ENCODE measurements around the gene MYO1C. TPM values are rescaled to one million over a fixed set of nuclear protein-coding genes. Genes with fewer than 3 reads are reported as not detected.
A peak's percentile ranks its signal among the peaks of the same experiment; 100 is the strongest.
"Not testable (repeated sequence)": the region's sequence is repeated elsewhere in the genome, so short reads cannot be mapped to it uniquely, and the experiment has no call there.

MYO1C gene
- total and polyA plus RNA-seq, 4 donors = 20.8 to 42.0 (median 30.8) TPM

GRCh38 chr17:1454541-1454940 is 37.9 kb downstream of the MYO1C start:
- H3K9me3 ChIP-seq (ENCODE audit: control insufficient read depth, insufficient read depth, low read length) = no peaks in the 10 kb centered on the region
- H3K27me3 ChIP-seq (ENCODE audit: control insufficient read depth, insufficient read depth, low read length) = no peaks in the 10 kb centered on the region
- WGBS (ENCODE audit: insufficient coverage) = 62% methylated on average over 7 of the region's 9 CpGs
- peak overlapping the region; percentile 73 for H3K4me3 ChIP-seq (ENCODE audit: low read depth, low read length)
- peaks cover 11% of the 10 kb centered on the region for H3K36me3 ChIP-seq (ENCODE audit: control insufficient read depth, insufficient read depth, low read length)
- H3K27ac ChIP-seq (ENCODE audit: low read depth, low read length) = peak overlapping the region; percentile 87
- H3K4me1 ChIP-seq (ENCODE audit: control insufficient read depth, insufficient read depth, low read length) = peaks cover 26% of the 10 kb centered on the region
- no peak for DNase-seq (ENCODE audit: low read depth in 4 of 6, low spot score in 6 of 6)

- H3K4me1 ChIP-seq (ENCODE audit: control insufficient read depth, insufficient read depth, low read length) = peaks cover 26% of the 10 kb centered on the region
- not testable (repeated sequence) for DNase-seq (ENCODE audit: low read depth in 4 of 6, low spot score in 6 of 6); H3K4me3 ChIP-seq (ENCODE audit: low read depth, low read length); H3K27ac ChIP-seq (ENCODE audit: low read depth, low read length); H3K27me3 ChIP-seq (ENCODE audit: control insufficient read depth, insufficient read depth, low read length); H3K9me3 ChIP-seq (ENCODE audit: control insufficient read depth, insufficient read depth, low read length)
- WGBS (ENCODE audit: insufficient coverage) = 94% methylated on average over 8 of the region's 11 CpGs
- H3K36me3 ChIP-seq (ENCODE audit: control insufficient read depth, insufficient read depth, low read length) = peaks cover 11% of the 10 kb centered on the region
Observed at GRCh38 chr17:1453694-1454093, 38.8 kb downstream of the MYO1C start.

- Histone ChIP-seq H3K27ac (ENCODE audit: low read depth, low read length) (no peak overlapping the region), H3K4me3 (ENCODE audit: low read depth, low read length) (no peak overlapping the region)
Observed at GRCh38 chr17:1452836-1453235, 39.6 kb downstream of the MYO1C start.

GRCh38 chr17:1450261-1450660 is 42.2 kb downstream of the MYO1C start:
- not testable (repeated sequence) for H3K27ac ChIP-seq (ENCODE audit: low read depth, low read length); DNase-seq (ENCODE audit: low read depth in 4 of 6, low spot score in 6 of 6); H3K27me3 ChIP-seq (ENCODE audit: control insufficient read depth, insufficient read depth, low read length); H3K4me3 ChIP-seq (ENCODE audit: low read depth, low read length); H3K9me3 ChIP-seq (ENCODE audit: control insufficient read depth, insufficient read depth, low read length)
- peaks cover 11% of the 10 kb centered on the region for H3K36me3 ChIP-seq (ENCODE audit: control insufficient read depth, insufficient read depth, low read length)
- WGBS (ENCODE audit: insufficient coverage) = 100% methylated on average over 4 of the region's 21 CpGs
- H3K4me1 ChIP-seq (ENCODE audit: control insufficient read depth, insufficient read depth, low read length) = peaks cover 19% of the 10 kb centered on the region

More at GRCh38 chr17:1452836-1453235, 39.6 kb downstream of the MYO1C start:
- Histone ChIP-seq H3K36me3 (ENCODE audit: control insufficient read depth, insufficient read depth, low read length) (peaks cover 11% of the 10 kb centered on the region), H3K4me1 (ENCODE audit: control insufficient read depth, insufficient read depth, low read length) (peaks cover 26% of the 10 kb centered on the region), H3K9me3 (ENCODE audit: control insufficient read depth, insufficient read depth, low read length) (no peaks in the 10 kb centered on the region), H3K27me3 (ENCODE audit: control insufficient read depth, insufficient read depth, low read length) (no peaks in the 10 kb centered on the region)
- no CpG with 5 or more reads among the region's 5 CpGs for WGBS (ENCODE audit: insufficient coverage)
- no peak for DNase-seq (ENCODE audit: low read depth in 4 of 6, low spot score in 6 of 6)

GRCh38 chr17:1449412-1449967 is 43.0 kb downstream of the MYO1C start:
- Histone ChIP-seq H3K9me3 (ENCODE audit: control insufficient read depth, insufficient read depth, low read length) (no peaks in the 10 kb centered on the region), H3K4me1 (ENCODE audit: control insufficient read depth, insufficient read depth, low read length) (peaks cover 11% of the 10 kb centered on the region)
- 100% methylated on average over 1 of the region's 5 CpGs for WGBS (ENCODE audit: insufficient coverage)

GRCh38 chr17:1447052-1447451 is 45.4 kb downstream of the MYO1C start:
- Histone ChIP-seq H3K4me3 (ENCODE audit: low read depth, low read length) (no peak overlapping the region), H3K9me3 (ENCODE audit: control insufficient read depth, insufficient read depth, low read length) (no peaks in the 10 kb centered on the region), H3K36me3 (ENCODE audit: control insufficient read depth, insufficient read depth, low read length) (peaks cover 7% of the 10 kb centered on the region), H3K4me1 (ENCODE audit: control insufficient read depth, insufficient read depth, low read length) (no peaks in the 10 kb centered on the region), H3K27me3 (ENCODE audit: control insufficient read depth, insufficient read depth, low read length) (no peaks in the 10 kb centered on the region), H3K27ac (ENCODE audit: low read depth, low read length) (no peak overlapping the region)
- no peak for DNase-seq (ENCODE audit: low read depth in 4 of 6, low spot score in 6 of 6)
- 90% methylated on average over 5 of the region's 7 CpGs for WGBS (ENCODE audit: insufficient coverage)

More at GRCh38 chr17:1449412-1449967, 43.0 kb downstream of the MYO1C start:
- no peak for DNase-seq (ENCODE audit: low read depth in 4 of 6, low spot score in 6 of 6)
- no peaks in the 10 kb centered on the region for H3K27me3 ChIP-seq (ENCODE audit: control insufficient read depth, insufficient read depth, low read length)
- H3K4me3 ChIP-seq (ENCODE audit: low read depth, low read length) = no peak overlapping the region
- peaks cover 11% of the 10 kb centered on the region for H3K36me3 ChIP-seq (ENCODE audit: control insufficient read depth, insufficient read depth, low read length)
- no peak overlapping the region for H3K27ac ChIP-seq (ENCODE audit: low read depth, low read length)

GRCh38 chr17:1446201-1446600 is 46.3 kb downstream of the MYO1C start:
- no peak for DNase-seq (ENCODE audit: low read depth in 4 of 6, low spot score in 6 of 6)
- no peak overlapping the region for H3K27ac ChIP-seq (ENCODE audit: low read depth, low read length)
- no peaks in the 10 kb centered on the region for H3K9me3 ChIP-seq (ENCODE audit: control insufficient read depth, insufficient read depth, low read length)
- H3K4me1 ChIP-seq (ENCODE audit: control insufficient read depth, insufficient read depth, low read length) = no peaks in the 10 kb centered on the region
- no peak overlapping the region for H3K4me3 ChIP-seq (ENCODE audit: low read depth, low read length)
- 94% methylated on average over 10 of the region's 12 CpGs for WGBS (ENCODE audit: insufficient coverage)
- no peaks in the 10 kb centered on the region for H3K27me3 ChIP-seq (ENCODE audit: control insufficient read depth, insufficient read depth, low read length)
- H3K36me3 ChIP-seq (ENCODE audit: control insufficient read depth, insufficient read depth, low read length) = peaks cover 2% of the 10 kb centered on the region

GRCh38 chr17:1445695-1446094 is 46.8 kb downstream of the MYO1C start:
- 90% methylated on average over 4 of the region's 4 CpGs for WGBS (ENCODE audit: insufficient coverage)

GRCh38 chr17:1442721-1443120 is 49.8 kb downstream of the MYO1C start:
- not testable (repeated sequence) for H3K27me3 ChIP-seq (ENCODE audit: control insufficient read depth, insufficient read depth, low read length); DNase-seq (ENCODE audit: low read depth in 4 of 6, low spot score in 6 of 6); H3K4me3 ChIP-seq (ENCODE audit: low read depth, low read length); H3K9me3 ChIP-seq (ENCODE audit: control insufficient read depth, insufficient read depth, low read length); H3K27ac ChIP-seq (ENCODE audit: low read depth, low read length); H3K4me1 ChIP-seq (ENCODE audit: control insufficient read depth, insufficient read depth, low read length); H3K36me3 ChIP-seq (ENCODE audit: control insufficient read depth, insufficient read depth, low read length)
- 94% methylated on average over 4 of the region's 6 CpGs for WGBS (ENCODE audit: insufficient coverage)

More at GRCh38 chr17:1445695-1446094, 46.8 kb downstream of the MYO1C start:
- H3K9me3 ChIP-seq (ENCODE audit: control insufficient read depth, insufficient read depth, low read length); DNase-seq (ENCODE audit: low read depth in 4 of 6, low spot score in 6 of 6); H3K36me3 ChIP-seq (ENCODE audit: control insufficient read depth, insufficient read depth, low read length); H3K27ac ChIP-seq (ENCODE audit: low read depth, low read length); H3K27me3 ChIP-seq (ENCODE audit: control insufficient read depth, insufficient read depth, low read length); H3K4me1 ChIP-seq (ENCODE audit: control insufficient read depth, insufficient read depth, low read length); H3K4me3 ChIP-seq (ENCODE audit: low read depth, low read length): not testable (repeated sequence)

GRCh38 chr17:1442187-1442586 is 50.3 kb downstream of the MYO1C start:
- Histone ChIP-seq H3K4me3 (ENCODE audit: low read depth, low read length) (no peak overlapping the region), H3K9me3 (ENCODE audit: control insufficient read depth, insufficient read depth, low read length) (no peaks in the 10 kb centered on the region), H3K4me1 (ENCODE audit: control insufficient read depth, insufficient read depth, low read length) (no peaks in the 10 kb centered on the region), H3K36me3 (ENCODE audit: control insufficient read depth, insufficient read depth, low read length) (peaks cover 7% of the 10 kb centered on the region), H3K27ac (ENCODE audit: low read depth, low read length) (no peak overlapping the region), H3K27me3 (ENCODE audit: control insufficient read depth, insufficient read depth, low read length) (no peaks in the 10 kb centered on the region)
- no peak for DNase-seq (ENCODE audit: low read depth in 4 of 6, low spot score in 6 of 6)
- WGBS (ENCODE audit: insufficient coverage) = 100% methylated on average over 1 of the region's 4 CpGs

Measured in spinal cord (tissue), 10 donors.